HEK293T (cell line): ENCODE data around the gene ADAMTS12.

Experiments
- ARNT ChIP-seq: fragments of 450-650 bp; IDR thresholded peaks from 2 replicates; pipeline ENCODE4 v1.6.1; 2017; ENCODE audit warnings: mild to moderate bottlenecking
- BHLHE40 ChIP-seq: fragments of 450-650 bp; IDR thresholded peaks from 2 replicates; pipeline ENCODE4 v1.6.1; 2016; ENCODE audit warnings: mild to moderate bottlenecking, moderate library complexity, borderline replicate concordance
- CTBP1 ChIP-seq: fragments of 450-650 bp; IDR thresholded peaks from 2 replicates; pipeline ENCODE4 v1.6.1; 2016; ENCODE audit warnings: borderline replicate concordance
- ELF4 ChIP-seq: fragments of 450-650 bp; IDR thresholded peaks from 2 replicates; pipeline ENCODE4 v1.6.1; 2017; ENCODE audit warnings: antibody characterized with exemption
- FOXK2 ChIP-seq: fragments of 450-650 bp; IDR thresholded peaks from 2 replicates; pipeline ENCODE4 v1.6.1; 2016; ENCODE audit warnings: mild to moderate bottlenecking
- FOXM1 ChIP-seq: fragments of 450-650 bp; IDR thresholded peaks from 2 replicates; pipeline ENCODE4 v1.6.1; 2017; ENCODE audit warnings: mild to moderate bottlenecking, borderline replicate concordance
- HDGF ChIP-seq: fragments of 450-650 bp; IDR thresholded peaks from 2 replicates; pipeline ENCODE4 v1.6.1; 2017; ENCODE audit warnings: antibody characterized with exemption, borderline replicate concordance
- LEF1 ChIP-seq: fragments of 450-650 bp; IDR thresholded peaks from 2 replicates; pipeline ENCODE4 v1.6.1; 2017; ENCODE audit warnings: mild to moderate bottlenecking, borderline replicate concordance
- PKNOX1 ChIP-seq: fragments of 450-650 bp; IDR thresholded peaks from 2 replicates; pipeline ENCODE4 v1.6.1; 2016
- SP1 ChIP-seq: fragments of 450-650 bp; IDR thresholded peaks from 2 replicates; pipeline ENCODE4 v1.6.1; 2017
- SUZ12 ChIP-seq: fragments of 450-650 bp; IDR thresholded peaks from 2 replicates; pipeline ENCODE4 v1.6.1; 2016; ENCODE audit warnings: mild to moderate bottlenecking
- TARDBP ChIP-seq: fragments of 450-650 bp; IDR thresholded peaks from 2 replicates; pipeline ENCODE4 v1.6.1; 2016

GRCh38 chr5:33691856-33692255 lies 199.9 kb downstream of the ADAMTS12 start:
- no peak for TF ChIP-seq ARNT
- no peak for TF ChIP-seq TARDBP
- TF ChIP-seq ELF4, result no peak
- no peak for TF ChIP-seq FOXK2
- no peak for TF ChIP-seq PKNOX1
- no peak for TF ChIP-seq BHLHE40
- TF ChIP-seq SP1, result no peak
- no peak for TF ChIP-seq FOXM1
- no peak for TF ChIP-seq HDGF
- TF ChIP-seq LEF1, result no peak
- TF ChIP-seq SUZ12, result no peak
- no peak for TF ChIP-seq CTBP1
